ENCODE measurements around the gene BPIFB2. TPM values are rescaled to one million over a fixed set of nuclear protein-coding genes. Genes with fewer than 3 reads are reported as not detected.

Gene BPIFB2
- total and polyA plus RNA-seq, 2 donors (not counting 3 experiments of a cell fraction or from before 2014, with no cell fraction given) = not detected

GRCh38 chr20:32997431-32997830 is 10.1 kb upstream of the BPIFB2 start:
- TF ChIP-seq POLR2AphosphoS5 (IDR thresholded peaks at IDR 0.05; ENCODE audit: insufficient read depth, low read depth, low read length) (no peak), CTCF (IDR thresholded peaks at IDR 0.05; ENCODE audit: extremely low read depth in 1 of 2, insufficient read depth in 1 of 2, low read depth in 1 of 2, low read length in 2 of 2) (no peak), EZH2 (IDR thresholded peaks at IDR 0.05; ENCODE audit: borderline replicate concordance, low read depth, low read length, severe bottlenecking) (no peak), POLR2A (IDR thresholded peaks at IDR 0.05; ENCODE audit: low read depth, low read length) (no peak), FOS (IDR thresholded peaks at IDR 0.05; ENCODE audit: borderline replicate concordance, insufficient read depth, low read length) (no peak)
- FAIRE-seq (no peak), DNase-seq (ENCODE audit: low read depth, low spot score) (no peak)
- CTCF ChIA-PET = no interaction called here
- Histone ChIP-seq H3K27ac (ENCODE audit: insufficient read depth, low read depth, low read length) (no peak overlapping the region), H3K9me3 (replicated peaks; ENCODE audit: control insufficient read depth, insufficient read depth, low read length) (no peaks in the 10 kb centered on the region), H3K4me2 (ENCODE audit: insufficient read depth, low read length) (no peak overlapping the region), H3K79me2 (ENCODE audit: control insufficient read depth, insufficient read depth, low read length) (no peaks in the 10 kb centered on the region), H3K36me3 (ENCODE audit: control insufficient read depth in 2 of 2, extremely low read depth in 1 of 2, insufficient read depth in 2 of 2, low read length in 2 of 2) (no peaks in the 10 kb centered on the region), H3K27me3 (ENCODE audit: control insufficient read depth in 2 of 2, insufficient read depth in 2 of 2, low read length in 2 of 2) (no peaks in the 10 kb centered on the region), H3K9ac (replicated peaks; ENCODE audit: extremely low read depth, insufficient read depth, low read length) (no peak overlapping the region), H2AFZ (ENCODE audit: low read depth, low read length) (no peak overlapping the region), H3K9me1 (replicated peaks; ENCODE audit: control insufficient read depth, extremely low read depth, insufficient read depth, low read length) (no peaks in the 10 kb centered on the region), H3K4me1 (ENCODE audit: control insufficient read depth, extremely low read depth, insufficient read depth, low read length) (no peaks in the 10 kb centered on the region), H3K4me3 (replicated peaks in 1 of 3; ENCODE audit: insufficient read depth in 1 of 3, low read depth in 1 of 3, low read length in 3 of 3) (no peak overlapping the region), H4K20me1 (replicated peaks; ENCODE audit: control insufficient read depth, extremely low read depth, insufficient read depth, low read length) (no peaks in the 10 kb centered on the region)
- dilution Hi-C loops (cut with MboI; ENCODE audit: extremely low pct_ligation_motif_present, low sequenced_read_pairs) (no loop called here), intact Hi-C loops (cut with micrococcal nuclease) (no loop called here)
- BruUV-seq (replicated peaks) = no TSS peak
- POLR2A ChIA-PET = no interaction called here

GRCh38 chr20:32999603-33000250 is 7.8 kb upstream of the BPIFB2 start:
- Histone ChIP-seq H3K9me3 (replicated peaks; ENCODE audit: control insufficient read depth, insufficient read depth, low read length) (no peaks in the 10 kb centered on the region), H3K4me2 (ENCODE audit: insufficient read depth, low read length) (no peak overlapping the region), H3K4me1 (ENCODE audit: control insufficient read depth, extremely low read depth, insufficient read depth, low read length) (no peaks in the 10 kb centered on the region), H3K36me3 (ENCODE audit: control insufficient read depth in 2 of 2, extremely low read depth in 1 of 2, insufficient read depth in 2 of 2, low read length in 2 of 2) (no peaks in the 10 kb centered on the region), H3K9me1 (replicated peaks; ENCODE audit: control insufficient read depth, extremely low read depth, insufficient read depth, low read length) (no peaks in the 10 kb centered on the region), H3K79me2 (ENCODE audit: control insufficient read depth, insufficient read depth, low read length) (no peaks in the 10 kb centered on the region), H2AFZ (ENCODE audit: low read depth, low read length) (no peak overlapping the region), H3K27ac (ENCODE audit: insufficient read depth, low read depth, low read length) (no peak overlapping the region), H4K20me1 (replicated peaks; ENCODE audit: control insufficient read depth, extremely low read depth, insufficient read depth, low read length) (no peaks in the 10 kb centered on the region), H3K27me3 (ENCODE audit: control insufficient read depth in 2 of 2, insufficient read depth in 2 of 2, low read length in 2 of 2) (no peaks in the 10 kb centered on the region), H3K4me3 (replicated peaks in 1 of 3; ENCODE audit: insufficient read depth in 1 of 3, low read depth in 1 of 3, low read length in 3 of 3) (no peak overlapping the region), H3K9ac (replicated peaks; ENCODE audit: extremely low read depth, insufficient read depth, low read length) (no peak overlapping the region)
- POLR2A ChIA-PET = no interaction called here
- FAIRE-seq = no peak
- dilution Hi-C loops (cut with MboI; ENCODE audit: extremely low pct_ligation_motif_present, low sequenced_read_pairs) = no loop called here
- no peak for TF ChIP-seq FOS (IDR thresholded peaks at IDR 0.05; ENCODE audit: borderline replicate concordance, insufficient read depth, low read length)
- no peak for TF ChIP-seq MAX (IDR thresholded peaks at IDR 0.05; ENCODE audit: insufficient read depth, insufficient read length)
- no peak for TF ChIP-seq MYC (IDR thresholded peaks at IDR 0.05; ENCODE audit: low read depth, low read length)
- TF ChIP-seq EZH2 (IDR thresholded peaks at IDR 0.05; ENCODE audit: borderline replicate concordance, low read depth, low read length, severe bottlenecking) = no peak
- no peak for TF ChIP-seq GATA2 (IDR thresholded peaks at IDR 0.05; ENCODE audit: insufficient read depth, insufficient read length, low read depth, low read length)
- TF ChIP-seq JUN (IDR thresholded peaks at IDR 0.05; ENCODE audit: borderline replicate concordance, insufficient read depth, insufficient read length, low read depth) = no peak
- TF ChIP-seq POLR2A (IDR thresholded peaks at IDR 0.05; ENCODE audit: low read depth, low read length) = no peak
- no peak for TF ChIP-seq CTCF (IDR thresholded peaks at IDR 0.05; ENCODE audit: extremely low read depth in 1 of 2, insufficient read depth in 1 of 2, low read depth in 1 of 2, low read length in 2 of 2)
- TF ChIP-seq POLR2AphosphoS5 (IDR thresholded peaks at IDR 0.05; ENCODE audit: insufficient read depth, low read depth, low read length) = no peak
- CTCF ChIA-PET = no interaction called here
- no TSS peak for BruUV-seq (replicated peaks)
- DNase-seq (ENCODE audit: low read depth, low spot score) = no peak
- intact Hi-C loops (cut with micrococcal nuclease) = no loop called here

All from endothelial cell of umbilical vein (primary cell).